GM23338 (cell line): ENCODE data around the gene PRKACA. TPM values are rescaled to one million over a fixed set of nuclear protein-coding genes. Genes with fewer than 3 reads are reported as not detected.

Experiments
- ATAC-seq: fragments of 200-7000 bp; cut with Tn5 transposase; 3 replicates; pipeline ENCODE4 v1.9.1; 2020
- DNase-seq: peaks from one replicate; pipeline ENCODE4 v3.0.0-alpha.2; 2015; ENCODE audit warnings: low spot score
- H2AFZ ChIP-seq: fragments of 200-600 bp; sonication (generic); 2 replicates; pipeline ENCODE4 v1.8.0; 2016; ENCODE audit warnings: antibody characterized with exemption, mild to moderate bottlenecking, moderate library complexity
- H3F3A ChIP-seq: fragments of 200-600 bp; sonication (generic); replicated peaks from 2 replicates; pipeline ENCODE4 v1.8.0; 2017; ENCODE audit warnings: antibody characterized with exemption, mixed run types, low read depth
- H3K27ac ChIP-seq: fragments of 200-600 bp; sonication (generic); 2 replicates; pipeline ENCODE4 v1.6.1; 2016; ENCODE audit warnings: low read depth
- H3K27me3 ChIP-seq: fragments of 200-600 bp; sonication (generic); 2 replicates; pipeline ENCODE4 v1.8.0; 2016; ENCODE audit warnings: mild to moderate bottlenecking, mixed run types, moderate library complexity; ENCODE audit not compliant: insufficient read depth
- H3K36me3 ChIP-seq: fragments of 200-600 bp; sonication (generic); 2 replicates; pipeline ENCODE4 v1.8.0; 2016; ENCODE audit warnings: mild to moderate bottlenecking; ENCODE audit not compliant: insufficient read depth
- H3K4me1 ChIP-seq: fragments of 200-600 bp; sonication (generic); 2 replicates; pipeline ENCODE4 v1.8.0; 2016; ENCODE audit warnings: mild to moderate bottlenecking, moderate library complexity; ENCODE audit not compliant: insufficient read depth
- H3K4me2 ChIP-seq: fragments of 200-600 bp; sonication (generic); 2 replicates; pipeline ENCODE4 v1.7.1; 2017; ENCODE audit warnings: mixed run types
- H3K4me3 ChIP-seq: fragments of 200-600 bp; sonication (generic); 2 replicates; pipeline ENCODE4 v1.6.1; 2016; ENCODE audit warnings: mixed run types
- H3K79me2 ChIP-seq: fragments of 200-600 bp; sonication (generic); replicated peaks from 2 replicates; pipeline ENCODE4 v1.8.0; 2017; ENCODE audit warnings: mild to moderate bottlenecking; ENCODE audit not compliant: insufficient read depth
- H3K9me2 ChIP-seq: fragments of 200-600 bp; sonication (generic); 2 replicates; pipeline ENCODE4 v1.8.0; 2017; ENCODE audit not compliant: insufficient read depth
- H4K20me1 ChIP-seq: fragments of 200-600 bp; sonication (generic); replicated peaks from 2 replicates; pipeline ENCODE4 v1.8.0; 2017; ENCODE audit warnings: mild to moderate bottlenecking; ENCODE audit not compliant: insufficient read depth
- H3K27ac Mint-ChIP-seq: 2 replicates; pipeline ENCODE4 v1.8.0; 2020; ENCODE audit warnings: inconsistent platforms, mild to moderate bottlenecking, moderate library complexity, mixed read lengths
- H3K27me3 Mint-ChIP-seq: 3 replicates; pipeline ENCODE4 v1.8.0; 2022; ENCODE audit warnings: low read depth, mild to moderate bottlenecking, moderate library complexity, mixed read lengths, inconsistent platforms; ENCODE audit not compliant: insufficient read depth, poor library complexity
- H3K36me3 Mint-ChIP-seq: 3 replicates; pipeline ENCODE4 v1.8.0; 2021; ENCODE audit warnings: low read depth, mild to moderate bottlenecking, inconsistent platforms, moderate library complexity, mixed read lengths
- H3K4me1 Mint-ChIP-seq: 3 replicates; pipeline ENCODE4 v1.8.0; 2020; ENCODE audit warnings: mild to moderate bottlenecking, inconsistent platforms, mixed read lengths
- H3K4me3 Mint-ChIP-seq: 3 replicates; pipeline ENCODE4 v1.8.0; 2021; ENCODE audit warnings: moderate library complexity, mild to moderate bottlenecking, inconsistent platforms, mixed read lengths
- H3K9me3 Mint-ChIP-seq: 3 replicates; pipeline ENCODE4 v1.8.0; 2020; ENCODE audit warnings: moderate library complexity, mild to moderate bottlenecking, inconsistent platforms, mixed read lengths
- REST ChIP-seq: IDR thresholded peaks from one replicate; pipeline ENCODE4 v1.6.1; 2018; ENCODE audit warnings: antibody characterized with exemption; ENCODE audit not compliant: unreplicated experiment
- STAT1 ChIP-seq: IDR thresholded peaks from one replicate; pipeline ENCODE4 v1.6.1; 2016; ENCODE audit warnings: antibody characterized with exemption; ENCODE audit not compliant: unreplicated experiment
- ZNF114 ChIP-seq: fragments of 250-450 bp; sonication (Bioruptor Pico); IDR thresholded peaks from 2 replicates; pipeline ENCODE4 v1.5.0; 2020; ENCODE audit warnings: mild to moderate bottlenecking, moderate library complexity
- polyA plus RNA-seq: library from polyadenylated mRNA; unstranded; fragments of >200 nt; fragmentation: Nextera tagmentation; extraction: Ambion mirVana; gene quantifications from 2 replicates; pipeline ENCODE4 v1.2.1, GENCODE V29; 2016
- total RNA-seq: library from RNA; depleted of rRNA; stranded (reverse); fragments of >200 nt; shearing (Covaris generic); gene quantifications from 2 replicates; pipeline ENCODE4 v1.2.3, GENCODE V29; 2014

PRKACA gene
- total and polyA plus RNA-seq, 2 experiments from 2014 or later, result 13.0 to 31.3 TPM

GRCh38 chr19:14150041-14150769 lies 32.6 kb upstream of the PRKACA start:
- Histone ChIP-seq H3K4me3 (no peak overlapping the region), H4K20me1 (peaks cover 6% of the 10 kb centered on the region), H3K27me3 (no peaks in the 10 kb centered on the region), H3K79me2 (no peaks in the 10 kb centered on the region), H3K36me3 (peaks cover 6% of the 10 kb centered on the region; the same call in 1 of the 2 replicates), H2AFZ (no peak overlapping the region), H3F3A (peaks cover 16% of the 10 kb centered on the region; the same call in 1 of the 2 replicates), H3K4me2 (no peak overlapping the region), H3K27ac (peak overlapping the region; percentile 86; the same call in 1 of the 2 replicates), H3K9me2 (no peaks in the 10 kb centered on the region), H3K4me1 (peaks cover 26% of the 10 kb centered on the region; the same call in 1 of the 2 replicates)
- no peak for TF ChIP-seq REST
- peaks cover 28% of the 10 kb centered on the region for H3K36me3 Mint-ChIP-seq
- H3K9me3 Mint-ChIP-seq, result peaks cover 3% of the 10 kb centered on the region; the same call in 1 of the 3 replicates
- DNase-seq, result peak; percentile 45
- peaks cover 24% of the 10 kb centered on the region for H3K27me3 Mint-ChIP-seq
- H3K27ac Mint-ChIP-seq, result no peak overlapping the region
- H3K4me1 Mint-ChIP-seq, result peaks cover 34% of the 10 kb centered on the region
- peak; percentile 22 for ATAC-seq
- no peak overlapping the region for H3K4me3 Mint-ChIP-seq

GRCh38 chr19:14149509-14149994 lies 32.0 kb upstream of the PRKACA start:
- peak; percentile 28 for DNase-seq
- Histone ChIP-seq H3K4me2 (peak overlapping the region; percentile 43; the same call in 1 of the 2 replicates), H3K4me3 (peak overlapping the region; percentile 26; the same call in 1 of the 2 replicates), H3K4me1 (peaks cover 26% of the 10 kb centered on the region; the same call in 1 of the 2 replicates), H3K27me3 (no peaks in the 10 kb centered on the region), H3K79me2 (no peaks in the 10 kb centered on the region), H3K9me2 (no peaks in the 10 kb centered on the region), H3K36me3 (peaks cover 6% of the 10 kb centered on the region; the same call in 1 of the 2 replicates), H3K27ac (peak overlapping the region; percentile 86; the same call in 1 of the 2 replicates), H4K20me1 (peaks cover 9% of the 10 kb centered on the region), H3F3A (peaks cover 16% of the 10 kb centered on the region; the same call in 1 of the 2 replicates), H2AFZ (no peak overlapping the region)
- Mint-ChIP-seq H3K27me3 (peaks cover 21% of the 10 kb centered on the region), H3K27ac (peak overlapping the region; percentile 70; the same call in 1 of the 2 replicates), H3K4me1 (peaks cover 35% of the 10 kb centered on the region), H3K9me3 (peaks cover 3% of the 10 kb centered on the region; the same call in 1 of the 3 replicates), H3K4me3 (no peak overlapping the region; the same call in 2 of the 3 replicates), H3K36me3 (peaks cover 24% of the 10 kb centered on the region)
- peak; percentile 10 for ATAC-seq
- TF ChIP-seq ZNF114, result no peak
- TF ChIP-seq STAT1, result no peak
